HepG2 (cell line): ENCODE data around the gene STMN1. TPM values are rescaled to one million over a fixed set of nuclear protein-coding genes. Genes with fewer than 3 reads are reported as not detected.

ENCODE experiments used
- CREM ChIP-seq, 2 experiments: sonication (generic) in 1 of 2; formaldehyde crosslinking in 1 of 2; IDR thresholded peaks; 2 replicates each; pipeline versions ENCODE4 v1.4.0 to v1.6.1; 2016 to 2020; ENCODE audit warnings: antibody characterized with exemption in 1 of 2, mild to moderate bottlenecking in 1 of 2, missing genetic modification reagents in 1 of 2
- ESRRA ChIP-seq: sonication (generic); formaldehyde crosslinking; IDR thresholded peaks from 2 replicates; pipeline ENCODE4 v1.5.1; 2020; ENCODE audit warnings: mild to moderate bottlenecking, low read depth, missing genetic modification reagents
- HHEX ChIP-seq: IDR thresholded peaks from 2 replicates; pipeline ENCODE4 v1.6.1; 2016; ENCODE audit warnings: control low read depth
- MTA3 ChIP-seq: sonication (generic); formaldehyde crosslinking; IDR thresholded peaks from 2 replicates; pipeline ENCODE4 v1.4.0; 2020; ENCODE audit warnings: missing genetic modification reagents
- PHF21A ChIP-seq: sonication (generic); formaldehyde crosslinking; IDR thresholded peaks from 2 replicates; pipeline ENCODE4 v1.5.0; 2020; ENCODE audit warnings: mild to moderate bottlenecking, missing genetic modification reagents
- PRPF4 ChIP-seq: fragments of 200-400 bp; formaldehyde crosslinking; IDR thresholded peaks from 2 replicates; pipeline ENCODE4 v1.6.1; 2016; ENCODE audit warnings: low read length, low read depth; ENCODE audit not compliant: poor library complexity, severe bottlenecking
- SETDB1 ChIP-seq: sonication (generic); formaldehyde crosslinking; IDR thresholded peaks from 2 replicates; pipeline ENCODE4 v1.5.1; 2020; ENCODE audit warnings: missing genetic modification reagents, mild to moderate bottlenecking, borderline replicate concordance
- SKI ChIP-seq: fragments of 450-650 bp; IDR thresholded peaks from one replicate; pipeline ENCODE4 v1.6.1; 2018; ENCODE audit warnings: mild to moderate bottlenecking; ENCODE audit not compliant: partially characterized antibody
- TAF15 ChIP-seq: fragments of 200-400 bp; formaldehyde crosslinking; IDR thresholded peaks from one replicate; pipeline ENCODE4 v1.6.1; 2018; ENCODE audit warnings: mild to moderate bottlenecking, low read depth, low read length; ENCODE audit not compliant: poor library complexity, severe bottlenecking
- ZNF180 ChIP-seq: sonication (generic); formaldehyde crosslinking; IDR thresholded peaks from 2 replicates; pipeline ENCODE4 v1.4.0; 2020; ENCODE audit warnings: low read depth, missing genetic modification reagents, borderline replicate concordance
- ZNF282 ChIP-seq: fragments of 450-650 bp; IDR thresholded peaks from 2 replicates; pipeline ENCODE4 v1.6.1; 2018; ENCODE audit not compliant: partially characterized antibody
- ZNF430 ChIP-seq: sonication (generic); formaldehyde crosslinking; IDR thresholded peaks from 2 replicates; pipeline ENCODE4 v1.9.0; 2021; ENCODE audit warnings: mild to moderate bottlenecking, missing genetic modification reagents
- ZNF720 ChIP-seq: sonication (generic); formaldehyde crosslinking; IDR thresholded peaks from 2 replicates; pipeline ENCODE4 v1.4.0; 2020; ENCODE audit warnings: missing genetic modification reagents
- ZNF746 ChIP-seq: sonication (generic); formaldehyde crosslinking; IDR thresholded peaks from 2 replicates; pipeline ENCODE4 v1.8.0; 2022; ENCODE audit warnings: mild to moderate bottlenecking, missing genetic modification reagents
- ZSCAN29 ChIP-seq: sonication (generic); formaldehyde crosslinking; conservative IDR thresholded peaks from 2 replicates; pipeline ENCODE4 v1.4.0; 2020; ENCODE audit warnings: mild to moderate bottlenecking, missing genetic modification reagents
- polyA plus RNA-seq, 8 experiments: library from polyadenylated mRNA; depleted of rRNA in 3 of 8; stranded (reverse) in 7 of 8; unstranded in 1 of 8; fragments of >200 nt; fragmentation: Illumina TruSeq in 4 of 8; extraction: Trizol in 4 of 8; gene quantifications; 2 replicates each; pipeline versions ENCODE4 v1.2.1 to v1.2.3, GENCODE V29; 2011 to 2016; ENCODE audit warnings: low read depth in 4 of 8, missing spikeins in 1 of 8, mixed read lengths in 1 of 8; ENCODE audit not compliant: insufficient read depth in 1 of 8
- total RNA-seq, 5 experiments: library from RNA; depleted of rRNA; stranded (reverse); fragments of >200 nt; fragmentation: Illumina TruSeq; extraction: Trizol; gene quantifications; 2 replicates each; pipeline ENCODE4 v1.2.3, GENCODE V29; 2016; ENCODE audit warnings: low read depth in 1 of 5
- TF ChIP-seq, protein P1 (sequence below): sonication (generic); formaldehyde crosslinking; IDR thresholded peaks from 2 replicates; pipeline ENCODE4 v1.4.0; 2020; ENCODE audit warnings: missing genetic modification reagents, borderline replicate concordance
- TF ChIP-seq, protein P2 (sequence below): fragments of 450-650 bp; IDR thresholded peaks from 2 replicates; pipeline ENCODE4 v1.6.1; 2016
- TF ChIP-seq, protein P3 (sequence below): sonication (generic); formaldehyde crosslinking; IDR thresholded peaks from 2 replicates; pipeline ENCODE4 v1.4.0; 2020; ENCODE audit warnings: mild to moderate bottlenecking, missing genetic modification reagents
- TF ChIP-seq, protein P4 (sequence below): IDR thresholded peaks from 2 replicates; pipeline ENCODE4 v1.6.1; 2016; ENCODE audit warnings: missing genetic modification reagents, missing compliant biosample characterization

The STMN1 gene
- total and polyA plus RNA-seq, 2 of the 13 experiments (the other 11 are each of a cell fraction or from before 2014, with no cell fraction given): 45.9 to 409 TPM

DNA sequence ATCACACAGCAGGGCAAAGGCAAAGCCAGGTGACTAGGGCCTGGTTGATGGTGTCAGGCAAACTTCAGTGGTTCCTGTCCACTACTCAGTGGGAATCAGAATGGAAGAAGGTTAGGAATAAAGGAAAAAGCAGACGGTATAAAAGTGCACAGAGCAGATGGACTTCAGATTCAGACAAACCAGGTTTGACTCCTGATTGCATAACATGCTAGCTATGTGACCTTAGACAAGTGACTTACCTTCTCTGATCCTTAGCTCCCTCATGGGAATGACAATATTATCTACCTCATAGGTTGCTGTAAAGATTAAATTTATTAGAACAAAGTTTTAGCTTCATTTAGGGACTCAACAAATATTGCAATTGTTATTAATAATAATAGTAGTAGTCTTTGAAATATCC is 35.6 kb downstream of the STMN1 start (continued):
- TF ChIP-seq, protein P1, sequence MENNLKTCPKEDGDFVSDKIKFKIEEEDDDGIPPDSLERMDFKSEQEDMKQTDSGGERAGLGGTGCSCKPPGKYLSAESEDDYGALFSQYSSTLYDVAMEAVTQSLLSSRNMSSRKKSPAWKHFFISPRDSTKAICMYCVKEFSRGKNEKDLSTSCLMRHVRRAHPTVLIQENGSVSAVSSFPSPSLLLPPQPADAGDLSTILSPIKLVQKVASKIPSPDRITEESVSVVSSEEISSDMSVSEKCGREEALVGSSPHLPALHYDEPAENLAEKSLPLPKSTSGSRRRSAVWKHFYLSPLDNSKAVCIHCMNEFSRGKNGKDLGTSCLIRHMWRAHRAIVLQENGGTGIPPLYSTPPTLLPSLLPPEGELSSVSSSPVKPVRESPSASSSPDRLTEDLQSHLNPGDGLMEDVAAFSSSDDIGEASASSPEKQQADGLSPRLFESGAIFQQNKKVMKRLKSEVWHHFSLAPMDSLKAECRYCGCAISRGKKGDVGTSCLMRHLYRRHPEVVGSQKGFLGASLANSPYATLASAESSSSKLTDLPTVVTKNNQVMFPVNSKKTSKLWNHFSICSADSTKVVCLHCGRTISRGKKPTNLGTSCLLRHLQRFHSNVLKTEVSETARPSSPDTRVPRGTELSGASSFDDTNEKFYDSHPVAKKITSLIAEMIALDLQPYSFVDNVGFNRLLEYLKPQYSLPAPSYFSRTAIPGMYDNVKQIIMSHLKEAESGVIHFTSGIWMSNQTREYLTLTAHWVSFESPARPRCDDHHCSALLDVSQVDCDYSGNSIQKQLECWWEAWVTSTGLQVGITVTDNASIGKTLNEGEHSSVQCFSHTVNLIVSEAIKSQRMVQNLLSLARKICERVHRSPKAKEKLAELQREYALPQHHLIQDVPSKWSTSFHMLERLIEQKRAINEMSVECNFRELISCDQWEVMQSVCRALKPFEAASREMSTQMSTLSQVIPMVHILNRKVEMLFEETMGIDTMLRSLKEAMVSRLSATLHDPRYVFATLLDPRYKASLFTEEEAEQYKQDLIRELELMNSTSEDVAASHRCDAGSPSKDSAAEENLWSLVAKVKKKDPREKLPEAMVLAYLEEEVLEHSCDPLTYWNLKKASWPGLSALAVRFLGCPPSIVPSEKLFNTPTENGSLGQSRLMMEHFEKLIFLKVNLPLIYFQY (CRISPR knock-in tag): no peak
- TF ChIP-seq, protein P2, sequence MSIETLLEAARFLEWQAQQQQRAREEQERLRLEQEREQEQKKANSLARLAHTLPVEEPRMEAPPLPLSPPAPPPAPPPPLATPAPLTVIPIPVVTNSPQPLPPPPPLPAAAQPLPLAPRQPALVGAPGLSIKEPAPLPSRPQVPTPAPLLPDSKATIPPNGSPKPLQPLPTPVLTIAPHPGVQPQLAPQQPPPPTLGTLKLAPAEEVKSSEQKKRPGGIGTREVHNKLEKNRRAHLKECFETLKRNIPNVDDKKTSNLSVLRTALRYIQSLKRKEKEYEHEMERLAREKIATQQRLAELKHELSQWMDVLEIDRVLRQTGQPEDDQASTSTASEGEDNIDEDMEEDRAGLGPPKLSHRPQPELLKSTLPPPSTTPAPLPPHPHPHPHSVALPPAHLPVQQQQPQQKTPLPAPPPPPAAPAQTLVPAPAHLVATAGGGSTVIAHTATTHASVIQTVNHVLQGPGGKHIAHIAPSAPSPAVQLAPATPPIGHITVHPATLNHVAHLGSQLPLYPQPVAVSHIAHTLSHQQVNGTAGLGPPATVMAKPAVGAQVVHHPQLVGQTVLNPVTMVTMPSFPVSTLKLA: no peak
- TF ChIP-seq ZNF282 (no peak), MTA3 (CRISPR knock-in tag) (no peak), ZSCAN29 (no peak), ZNF746 (CRISPR knock-in tag) (no peak), SKI (no peak), ZNF720 (no peak), CREM (IDR thresholded peaks at IDR 0.05) (no peak), CREM (CRISPR knock-in tag; IDR thresholded peaks at IDR 0.05) (no peak), PHF21A (CRISPR knock-in tag) (no peak), ZNF430 (CRISPR knock-in tag) (no peak), PRPF4 (no peak), HHEX (CRISPR knock-in tag) (no peak), TAF15 (no peak), SETDB1 (CRISPR knock-in tag) (no peak), ZNF180 (CRISPR knock-in tag) (no peak), ESRRA (CRISPR knock-in tag) (no peak)
- TF ChIP-seq, protein P3, sequence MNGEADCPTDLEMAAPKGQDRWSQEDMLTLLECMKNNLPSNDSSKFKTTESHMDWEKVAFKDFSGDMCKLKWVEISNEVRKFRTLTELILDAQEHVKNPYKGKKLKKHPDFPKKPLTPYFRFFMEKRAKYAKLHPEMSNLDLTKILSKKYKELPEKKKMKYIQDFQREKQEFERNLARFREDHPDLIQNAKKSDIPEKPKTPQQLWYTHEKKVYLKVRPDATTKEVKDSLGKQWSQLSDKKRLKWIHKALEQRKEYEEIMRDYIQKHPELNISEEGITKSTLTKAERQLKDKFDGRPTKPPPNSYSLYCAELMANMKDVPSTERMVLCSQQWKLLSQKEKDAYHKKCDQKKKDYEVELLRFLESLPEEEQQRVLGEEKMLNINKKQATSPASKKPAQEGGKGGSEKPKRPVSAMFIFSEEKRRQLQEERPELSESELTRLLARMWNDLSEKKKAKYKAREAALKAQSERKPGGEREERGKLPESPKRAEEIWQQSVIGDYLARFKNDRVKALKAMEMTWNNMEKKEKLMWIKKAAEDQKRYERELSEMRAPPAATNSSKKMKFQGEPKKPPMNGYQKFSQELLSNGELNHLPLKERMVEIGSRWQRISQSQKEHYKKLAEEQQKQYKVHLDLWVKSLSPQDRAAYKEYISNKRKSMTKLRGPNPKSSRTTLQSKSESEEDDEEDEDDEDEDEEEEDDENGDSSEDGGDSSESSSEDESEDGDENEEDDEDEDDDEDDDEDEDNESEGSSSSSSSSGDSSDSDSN (CRISPR knock-in tag): no peak
- TF ChIP-seq, protein P4, sequence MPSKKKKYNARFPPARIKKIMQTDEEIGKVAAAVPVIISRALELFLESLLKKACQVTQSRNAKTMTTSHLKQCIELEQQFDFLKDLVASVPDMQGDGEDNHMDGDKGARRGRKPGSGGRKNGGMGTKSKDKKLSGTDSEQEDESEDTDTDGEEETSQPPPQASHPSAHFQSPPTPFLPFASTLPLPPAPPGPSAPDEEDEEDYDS (CRISPR knock-in tag): no peak
